NCI-H1436 treated with DMSO at 0.1 percent for 48 hours (cell line): ENCODE data around the gene CDX2.

Experiments used
- DNase-seq: peaks from one replicate; lab custom pipeline; 2025; lab: John Stamatoyannopoulos, UW

CDX2 gene

GRCh38 chr13:27978301-27978968, 9.3 kb upstream of the CDX2 start:
- DNase-seq = no peak

- no peak for DNase-seq
Measured at GRCh38 chr13:27977476-27978300, 8.6 kb upstream of the CDX2 start.

- no peak for DNase-seq
Measured at GRCh38 chr13:27976362-27977091, 7.4 kb upstream of the CDX2 start.

GRCh38 chr13:27975564-27976361, 6.6 kb upstream of the CDX2 start:
- DNase-seq = no peak

- DNase-seq = no peak
Measured at GRCh38 chr13:27973961-27974662, 5.0 kb upstream of the CDX2 start.

GRCh38 chr13:27973291-27973690, 4.2 kb upstream of the CDX2 start:
- DNase-seq = no peak

- no peak for DNase-seq
Measured at GRCh38 chr13:27972478-27972820, 3.3 kb upstream of the CDX2 start.

- no peak for DNase-seq
Measured at GRCh38 chr13:27971776-27972477, 2.8 kb upstream of the CDX2 start.

- DNase-seq = no peak
Measured at GRCh38 chr13:27971236-27971645, 2.1 kb upstream of the CDX2 start.

- DNase-seq = no peak
Measured at GRCh38 chr13:27970382-27971235, 1.5 kb upstream of the CDX2 start.

- no peak for DNase-seq
Measured at GRCh38 chr13:27969866-27970229, 733 bp upstream of the CDX2 start.

- no peak for DNase-seq
Measured at GRCh38 chr13:27968316-27969081, 616 bp downstream of the CDX2 start.

GRCh38 chr13:27967736-27968315, 1.3 kb downstream of the CDX2 start:
- no peak for DNase-seq

GRCh38 chr13:27967203-27967735, 1.8 kb downstream of the CDX2 start:
- no peak for DNase-seq

GRCh38 chr13:27966641-27967202, 2.4 kb downstream of the CDX2 start:
- DNase-seq = no peak

GRCh38 chr13:27965740-27966640, 3.1 kb downstream of the CDX2 start:
- no peak for DNase-seq

- no peak for DNase-seq
Measured at GRCh38 chr13:27965343-27965739, 3.8 kb downstream of the CDX2 start.
